GM21737 (cell line): ENCODE data around the gene RFPL2.

Experiments used
- ATAC-seq: cut with Tn5 transposase; IDR thresholded peaks from one replicate; pipeline ENCODE4 v1.9.1; 2021; ENCODE audit warnings: mild to moderate bottlenecking, moderate library complexity; ENCODE audit not compliant: unreplicated experiment

RFPL2 gene

DNA sequence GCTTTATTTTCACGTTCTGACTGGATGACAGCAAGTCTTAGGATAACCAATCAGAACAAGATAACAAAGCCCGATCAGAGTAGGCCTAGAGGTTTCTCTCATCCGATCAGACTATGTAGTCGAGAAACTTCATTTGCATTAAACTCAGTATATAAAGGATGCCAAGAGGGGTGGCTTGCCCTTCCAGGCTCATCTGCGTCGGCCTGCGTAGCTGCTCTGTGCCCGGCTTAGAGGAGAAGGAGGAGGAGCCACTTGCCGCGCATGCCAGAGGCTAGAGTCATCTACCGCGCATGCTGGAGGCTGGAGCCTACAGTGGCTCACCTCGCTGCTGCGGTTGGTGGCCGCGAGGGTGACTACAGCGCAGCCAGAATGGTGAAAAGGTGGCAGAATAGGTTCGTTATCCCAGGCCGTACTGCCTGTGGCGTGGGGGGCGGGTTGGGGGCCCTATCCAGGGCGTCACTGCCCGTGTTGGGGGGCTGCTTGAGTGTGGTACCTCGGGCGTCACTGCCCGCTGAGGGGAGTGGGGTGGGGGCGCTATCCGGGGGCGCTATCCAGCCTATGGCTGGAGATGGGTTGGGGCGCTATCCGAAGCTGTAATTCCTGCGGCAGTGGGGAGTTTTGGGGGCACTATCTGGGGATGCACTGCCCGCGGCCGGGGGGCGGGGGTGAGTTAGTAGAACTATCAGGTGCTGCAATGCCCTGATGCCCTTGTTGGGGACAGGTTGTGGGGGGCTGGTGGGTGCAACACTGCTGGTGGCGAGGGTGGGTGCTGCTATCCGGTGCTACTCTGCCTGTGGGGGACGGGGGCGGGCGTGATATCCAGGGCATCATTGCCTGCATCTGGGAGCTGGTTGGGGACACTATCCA is at the start of gene RFPL2:
Gene RFPL2, minus strand, starts transcription at position 218 of the 867 bp plus-strand sequence. CDS start 2,622 bp downstream, outside the sequence.
- no peak for ATAC-seq

GRCh38 chr22:32249231-32249630 is 44.4 kb upstream of the RFPL2 start:
- ATAC-seq, result no peak

DNA sequence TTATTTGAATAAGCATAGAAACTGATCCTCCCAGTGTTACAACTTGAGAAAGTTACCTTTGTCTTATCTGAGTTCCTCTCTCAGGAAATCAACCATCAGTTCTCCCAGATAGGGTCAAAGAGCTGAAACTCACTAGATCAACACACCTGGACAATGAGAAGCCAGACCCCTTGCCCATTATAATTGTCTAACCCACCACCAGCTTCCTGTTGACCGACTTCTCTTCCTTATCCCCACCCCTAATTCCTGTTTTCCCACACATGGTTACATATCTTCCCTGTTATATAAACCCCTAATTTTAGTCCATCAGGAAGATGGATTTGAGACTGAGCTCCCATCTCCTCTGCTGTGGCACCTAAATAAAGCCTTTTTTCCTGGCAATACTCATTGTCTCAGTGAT is 43.4 kb upstream of the RFPL2 start:
- no peak for ATAC-seq

- no peak for ATAC-seq
Observed at GRCh38 chr22:32246166-32246565, 41.3 kb upstream of the RFPL2 start.

DNA sequence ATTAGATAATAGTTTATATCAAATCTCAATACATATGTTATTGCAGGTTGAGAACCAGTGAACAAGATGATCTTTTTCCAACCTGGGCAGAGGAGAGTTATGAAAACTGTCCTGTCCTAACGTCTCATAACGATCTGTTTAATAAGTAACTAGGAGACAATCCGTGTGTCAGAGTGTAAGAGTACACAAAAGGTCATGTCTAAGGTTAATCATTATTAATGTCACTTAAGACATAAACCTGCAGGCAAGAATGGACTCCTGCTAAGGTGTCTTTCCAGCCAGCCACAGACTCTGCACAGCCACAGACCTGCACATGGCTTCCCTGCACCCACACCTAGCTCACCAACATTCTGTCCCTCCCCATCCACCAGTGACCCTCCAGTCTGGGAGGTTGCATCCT is 40.2 kb upstream of the RFPL2 start:
- no peak for ATAC-seq

DNA sequence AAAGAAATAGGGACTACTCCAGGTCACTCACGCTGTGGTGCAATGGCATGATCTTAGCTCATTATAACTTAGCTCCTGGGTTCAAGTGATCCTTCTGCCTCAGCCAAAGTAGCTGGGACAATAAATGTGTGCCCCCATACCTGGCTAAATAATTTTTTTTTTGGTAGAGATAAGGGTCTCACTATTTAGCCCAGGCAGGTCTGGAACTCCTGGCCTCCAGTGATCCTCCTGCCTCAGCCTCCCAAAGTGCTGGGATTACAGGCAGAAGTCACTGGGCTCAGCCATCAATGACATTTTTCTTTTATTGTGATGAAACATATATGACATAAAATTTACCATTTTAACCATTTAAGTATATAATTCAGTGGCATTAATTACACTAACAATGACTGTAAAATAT is 39.7 kb upstream of the RFPL2 start:
- ATAC-seq, result no peak

DNA sequence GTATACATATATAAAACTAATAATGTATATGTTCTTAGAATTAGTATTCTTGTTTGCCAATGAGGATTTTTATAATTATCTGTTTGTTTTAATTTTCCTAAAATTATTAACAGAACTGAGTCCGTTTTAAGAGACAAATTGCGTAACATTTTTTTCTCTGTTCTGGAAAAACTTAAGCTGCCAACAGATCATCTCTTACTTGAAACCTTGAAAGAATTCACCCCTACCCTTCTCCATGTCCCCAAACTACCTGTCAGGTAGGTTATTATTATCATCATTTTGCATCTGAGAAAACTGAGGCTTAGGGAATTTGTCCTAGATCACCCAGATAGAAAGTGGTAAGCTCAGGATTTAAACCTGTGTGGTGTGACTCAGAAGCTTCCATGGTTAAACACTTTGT is 35.6 kb upstream of the RFPL2 start:
- ATAC-seq, result no peak

DNA sequence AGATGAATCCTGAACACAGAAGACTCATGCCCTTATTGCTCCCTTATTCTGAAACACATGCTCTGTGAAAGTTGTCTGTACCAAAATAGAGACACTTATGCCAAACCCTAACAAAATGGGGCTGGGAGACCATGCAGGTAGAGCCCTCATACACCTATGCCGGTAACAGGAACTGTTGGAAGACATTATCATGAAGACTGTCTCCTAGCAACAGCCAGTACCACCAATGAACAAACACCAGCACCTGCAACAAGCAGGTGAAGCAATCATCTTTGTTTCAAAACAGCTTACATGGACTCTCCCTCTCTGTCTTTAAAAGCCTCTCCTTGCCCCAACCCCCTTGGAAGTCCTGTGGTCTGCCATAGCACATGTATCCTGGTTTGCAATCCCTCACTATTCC is 33.0 kb upstream of the RFPL2 start:
- ATAC-seq, result no peak

- no peak for ATAC-seq
Observed at GRCh38 chr22:32236970-32237369, 32.1 kb upstream of the RFPL2 start.

DNA sequence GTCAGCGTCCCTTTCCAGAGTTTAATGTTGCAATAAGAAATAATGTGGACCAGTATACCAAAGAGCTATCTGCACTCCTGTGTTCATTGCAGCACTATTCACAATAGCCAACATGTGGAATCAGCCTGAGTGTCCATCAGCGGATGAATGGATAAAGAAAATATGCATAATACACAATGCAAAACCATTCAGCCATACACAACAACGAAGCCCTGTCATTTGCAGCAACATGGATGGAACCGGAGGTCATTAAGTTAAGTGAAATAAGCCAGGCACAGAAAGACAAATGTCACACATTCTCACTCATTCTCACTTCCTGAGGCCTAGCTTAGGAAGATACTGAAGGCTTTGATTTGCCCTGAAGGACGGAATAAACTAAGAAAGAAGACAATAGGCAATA is 28.2 kb upstream of the RFPL2 start:
- no peak for ATAC-seq

GRCh38 chr22:32232191-32232830 is 27.4 kb upstream of the RFPL2 start:
- no peak for ATAC-seq

DNA sequence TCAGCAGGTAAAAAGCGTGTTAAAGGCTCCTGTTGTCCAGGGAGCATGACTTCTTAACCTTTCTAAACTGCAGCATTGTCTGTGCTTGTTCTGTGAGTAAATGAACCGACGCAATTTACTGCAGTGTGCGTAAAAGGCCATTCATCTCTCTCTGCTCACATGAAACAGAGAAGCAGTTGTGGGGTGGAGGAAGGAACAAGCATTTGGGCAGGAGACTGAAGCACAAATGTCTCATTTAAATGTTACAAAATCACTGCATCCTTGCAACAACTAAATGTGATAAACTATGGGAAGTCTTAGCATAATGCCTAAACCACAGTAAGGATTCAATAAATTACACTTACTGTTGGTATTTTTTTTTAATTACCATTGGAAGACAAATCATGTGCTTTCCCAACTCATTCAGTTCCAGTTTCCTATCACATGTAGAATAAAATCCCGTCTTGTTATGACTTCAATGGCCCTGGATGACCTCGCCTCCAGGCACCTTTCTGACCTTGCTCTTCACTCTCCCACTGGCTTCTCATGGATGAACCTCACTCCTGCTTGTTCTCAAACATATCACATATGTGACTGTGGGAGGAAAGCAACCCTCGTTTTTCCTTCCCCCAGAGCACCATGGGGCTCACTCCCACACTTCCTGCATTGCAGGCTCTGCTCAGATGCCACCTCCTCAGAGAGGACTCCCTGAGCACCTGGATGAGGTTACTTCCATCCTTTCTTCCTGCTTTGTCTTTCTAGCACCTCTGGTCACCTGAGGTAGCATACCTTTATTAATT is 21.6 kb upstream of the RFPL2 start:
- no peak for ATAC-seq

DNA sequence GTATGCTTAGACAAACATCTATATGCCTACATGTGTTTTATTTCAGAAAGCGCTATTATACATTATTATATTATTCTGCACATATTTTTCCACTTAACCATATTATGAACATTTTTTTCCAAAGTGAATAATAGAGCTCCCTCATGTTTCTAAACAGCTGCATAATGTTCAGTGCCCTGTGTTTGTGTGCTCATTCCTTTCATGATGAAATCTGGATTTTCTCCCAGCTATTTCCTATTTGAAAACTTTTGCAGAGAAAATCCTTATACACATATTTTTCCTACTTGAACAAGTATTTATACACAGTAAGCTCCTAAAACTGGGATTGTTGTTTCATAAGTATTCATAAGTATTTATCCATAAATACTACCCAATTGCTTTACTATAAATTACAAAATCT is 18.1 kb upstream of the RFPL2 start:
- ATAC-seq, result no peak

GRCh38 chr22:32219026-32219425 is 14.2 kb upstream of the RFPL2 start:
- no peak for ATAC-seq

- no peak for ATAC-seq
Observed at GRCh38 chr22:32218470-32218869, 13.6 kb upstream of the RFPL2 start.

- no peak for ATAC-seq
Observed at GRCh38 chr22:32217465-32217864, 12.6 kb upstream of the RFPL2 start.

- ATAC-seq, result no peak
Observed at GRCh38 chr22:32216911-32217310, 12.0 kb upstream of the RFPL2 start.

- no peak for ATAC-seq
Observed at GRCh38 chr22:32211011-32211410, 6.1 kb upstream of the RFPL2 start.

DNA sequence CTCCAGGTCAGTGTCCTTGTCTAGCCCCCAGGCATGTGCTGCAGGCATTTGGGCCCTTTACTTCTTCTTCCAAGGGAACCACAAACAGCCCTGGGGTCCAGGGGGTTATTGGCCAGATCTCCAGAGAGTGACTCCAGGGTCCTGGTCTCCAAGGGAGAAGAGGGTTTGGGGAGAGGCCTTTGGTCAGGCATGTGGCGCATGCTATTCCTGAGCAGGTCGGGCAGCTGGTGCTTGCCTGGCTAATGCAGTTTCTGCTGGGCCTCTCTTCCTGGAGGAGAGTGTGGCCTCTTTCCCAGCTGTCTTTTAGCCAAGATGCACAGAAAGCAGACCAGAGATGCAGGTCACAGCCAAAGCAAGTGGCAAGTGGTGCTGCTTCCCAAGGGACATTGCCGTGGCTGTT is 3.8 kb upstream of the RFPL2 start:
- no peak for ATAC-seq

DNA sequence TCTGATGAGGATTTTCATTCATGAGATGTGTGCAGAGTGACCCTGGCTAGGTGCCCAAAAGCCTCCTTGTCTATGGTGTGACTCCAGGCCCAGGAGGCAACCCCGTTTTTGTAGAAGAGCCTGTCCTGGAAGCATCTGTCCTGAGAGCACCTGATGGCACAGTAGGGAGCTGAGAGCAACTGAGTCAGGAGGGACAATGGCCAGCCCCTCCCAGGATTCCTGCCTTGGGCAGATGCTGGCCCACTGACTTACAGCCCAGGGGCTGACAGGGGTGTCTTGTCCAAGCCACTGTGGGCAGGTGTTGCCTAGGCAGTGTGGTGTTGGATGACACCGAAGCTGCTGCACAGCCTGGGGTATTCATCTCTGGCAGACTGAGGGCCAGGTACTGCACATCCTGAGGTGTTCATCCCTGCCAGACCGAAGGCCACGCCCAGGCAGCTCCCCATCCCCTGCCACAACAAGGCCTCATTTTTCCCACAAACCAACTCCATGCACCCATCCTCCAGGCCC is 3.2 kb upstream of the RFPL2 start:
- ATAC-seq, result no peak
